ENCODE measurements around the gene HIPK3. TPM values are rescaled to one million over a fixed set of nuclear protein-coding genes. Genes with fewer than 3 reads are reported as not detected.

HIPK3 gene
- total and polyA plus RNA-seq, 9 of the 15 experiments (the other 6 are each of a cell fraction or from before 2014, with no cell fraction given), result 2.3 to 19.6 (median 7.5) TPM

DNA sequence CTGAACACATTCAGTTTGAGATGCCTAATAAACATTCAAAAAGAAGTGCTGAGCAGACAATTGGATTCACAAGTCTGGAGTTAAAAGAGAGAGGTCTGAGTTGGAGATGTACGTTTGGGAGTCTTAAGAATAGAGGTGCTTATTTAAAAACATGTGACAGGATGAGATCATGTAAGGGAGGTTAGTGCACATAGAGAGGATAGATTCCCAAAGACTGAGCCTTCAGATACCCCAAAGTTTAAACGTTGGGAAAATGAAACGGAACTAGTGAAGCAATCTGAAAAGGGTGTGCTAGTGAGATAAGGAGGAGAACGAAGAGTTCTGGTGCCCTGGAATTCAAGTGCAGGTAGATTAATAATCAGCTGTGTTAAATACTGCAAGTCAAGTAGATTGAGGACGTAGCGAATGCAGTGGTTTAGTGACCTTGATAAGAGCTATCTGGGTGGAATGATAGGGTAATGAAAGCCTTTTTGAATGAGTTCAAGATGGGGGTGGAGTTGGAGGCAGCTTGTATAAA, 63.7 kb downstream of the HIPK3 start (continued):
- TF ChIP-seq, protein P1, sequence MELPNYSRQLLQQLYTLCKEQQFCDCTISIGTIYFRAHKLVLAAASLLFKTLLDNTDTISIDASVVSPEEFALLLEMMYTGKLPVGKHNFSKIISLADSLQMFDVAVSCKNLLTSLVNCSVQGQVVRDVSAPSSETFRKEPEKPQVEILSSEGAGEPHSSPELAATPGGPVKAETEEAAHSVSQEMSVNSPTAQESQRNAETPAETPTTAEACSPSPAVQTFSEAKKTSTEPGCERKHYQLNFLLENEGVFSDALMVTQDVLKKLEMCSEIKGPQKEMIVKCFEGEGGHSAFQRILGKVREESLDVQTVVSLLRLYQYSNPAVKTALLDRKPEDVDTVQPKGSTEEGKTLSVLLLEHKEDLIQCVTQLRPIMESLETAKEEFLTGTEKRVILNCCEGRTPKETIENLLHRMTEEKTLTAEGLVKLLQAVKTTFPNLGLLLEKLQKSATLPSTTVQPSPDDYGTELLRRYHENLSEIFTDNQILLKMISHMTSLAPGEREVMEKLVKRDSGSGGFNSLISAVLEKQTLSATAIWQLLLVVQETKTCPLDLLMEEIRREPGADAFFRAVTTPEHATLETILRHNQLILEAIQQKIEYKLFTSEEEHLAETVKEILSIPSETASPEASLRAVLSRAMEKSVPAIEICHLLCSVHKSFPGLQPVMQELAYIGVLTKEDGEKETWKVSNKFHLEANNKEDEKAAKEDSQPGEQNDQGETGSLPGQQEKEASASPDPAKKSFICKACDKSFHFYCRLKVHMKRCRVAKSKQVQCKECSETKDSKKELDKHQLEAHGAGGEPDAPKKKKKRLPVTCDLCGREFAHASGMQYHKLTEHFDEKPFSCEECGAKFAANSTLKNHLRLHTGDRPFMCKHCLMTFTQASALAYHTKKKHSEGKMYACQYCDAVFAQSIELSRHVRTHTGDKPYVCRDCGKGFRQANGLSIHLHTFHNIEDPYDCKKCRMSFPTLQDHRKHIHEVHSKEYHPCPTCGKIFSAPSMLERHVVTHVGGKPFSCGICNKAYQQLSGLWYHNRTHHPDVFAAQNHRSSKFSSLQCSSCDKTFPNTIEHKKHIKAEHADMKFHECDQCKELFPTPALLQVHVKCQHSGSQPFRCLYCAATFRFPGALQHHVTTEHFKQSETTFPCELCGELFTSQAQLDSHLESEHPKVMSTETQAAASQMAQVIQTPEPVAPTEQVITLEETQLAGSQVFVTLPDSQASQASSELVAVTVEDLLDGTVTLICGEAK (IDR thresholded peaks at IDR 0.05), result no peak
- TF ChIP-seq, protein P1 (CRISPR knock-in tag; IDR thresholded peaks at IDR 0.05), result no peak
- TF ChIP-seq ZNF133 (CRISPR knock-in tag; IDR thresholded peaks at IDR 0.05), result no peak
- TF ChIP-seq ZNF121 (CRISPR knock-in tag; conservative IDR thresholded peaks at IDR 0.05), result no peak
- no peak for TF ChIP-seq SMAD2 (IDR thresholded peaks at IDR 0.05; ENCODE audit: low read depth, low read length)
- no peak for TF ChIP-seq MECOM (CRISPR knock-in tag; IDR thresholded peaks at IDR 0.05)
- no peak for TF ChIP-seq POLR2H (tag; IDR thresholded peaks at IDR 0.05; ENCODE audit: low read depth)
- no peak for TF ChIP-seq FOS (IDR thresholded peaks at IDR 0.05; ENCODE audit: extremely low read depth, insufficient read length)
- TF ChIP-seq FOXM1 (IDR thresholded peaks at IDR 0.05; ENCODE audit: low read depth), result peak; percentile 65
- TF ChIP-seq FOXM1 (CRISPR knock-in tag; IDR thresholded peaks at IDR 0.05; ENCODE audit: low read depth), result no peak
- TF ChIP-seq FOXJ2 (tag; IDR thresholded peaks at IDR 0.05), result no peak
- peak; percentile 71 for TF ChIP-seq ATF7 (IDR thresholded peaks at IDR 0.05)
- no peak for TF ChIP-seq IRF1 (CRISPR knock-in tag; IDR thresholded peaks at IDR 0.05; ENCODE audit: borderline replicate concordance)
- no peak for TF ChIP-seq SRSF9 (IDR thresholded peaks at IDR 0.05; ENCODE audit: borderline replicate concordance, low read depth, low read length)
- peak; percentile 83 for TF ChIP-seq KLF16 (IDR thresholded peaks at IDR 0.05)
- TF ChIP-seq SOX6 (IDR thresholded peaks at IDR 0.05), result peak; percentile 83
- no peak for TF ChIP-seq ETS1 (conservative IDR thresholded peaks at IDR 0.05; ENCODE audit: control insufficient read depth, low read depth, low read length)
- TF ChIP-seq SPI1 (IDR thresholded peaks at IDR 0.05; ENCODE audit: borderline replicate concordance, low read depth, low read length), result no peak
- no peak for TF ChIP-seq GTF2A2 (tag; IDR thresholded peaks at IDR 0.05)
- TF ChIP-seq HMG20B (CRISPR knock-in tag; IDR thresholded peaks at IDR 0.05), result no peak
- TF ChIP-seq NCOR1 (IDR thresholded peaks at IDR 0.05), result peak; percentile 82
